Psoas muscle (tissue), 8 donors: ENCODE data around the gene RNF187. TPM values are rescaled to one million over a fixed set of nuclear protein-coding genes. Genes with fewer than 3 reads are reported as not detected.

ENCODE experiments used
- ATAC-seq, 4 donors: fragments of 200-7000 bp; cut with Tn5 transposase; one replicate each; pipeline ENCODE4 v1.9.1; 2020; ENCODE audit warnings: moderate library complexity in 3 of 4, mild to moderate bottlenecking in 2 of 4
- DNase-seq, 2 donors: peaks; one replicate each; pipeline ENCODE4 v3.0.0-alpha.2; 2020
- H3K27ac ChIP-seq: fragments of 200-600 bp; one replicate; pipeline ENCODE4 v1.8.0; 2022
- H3K27me3 ChIP-seq, 3 donors: fragments of 200-600 bp in 1 of 3; one replicate each; pipeline versions ENCODE4 v1.6.1 to v1.8.0; 2013 to 2022; ENCODE audit warnings: low read length in 2 of 3, mild to moderate bottlenecking in 2 of 3, moderate library complexity in 1 of 3; ENCODE audit not compliant: insufficient read depth in 3 of 3
- H3K36me3 ChIP-seq, 2 donors: fragments of 200-600 bp in 1 of 2; one replicate each; pipeline versions ENCODE4 v1.6.1 to v1.8.0; 2013 to 2022; ENCODE audit warnings: low read depth in 1 of 2, mild to moderate bottlenecking in 1 of 2, moderate library complexity in 1 of 2; ENCODE audit not compliant: insufficient read depth in 1 of 2
- H3K4me1 ChIP-seq: fragments of 200-600 bp; one replicate; pipeline ENCODE4 v1.8.0; 2022
- H3K4me3 ChIP-seq: fragments of 200-600 bp; one replicate; pipeline ENCODE4 v1.8.0; 2022; ENCODE audit warnings: mild to moderate bottlenecking
- H3K9me3 ChIP-seq: fragments of 200-600 bp; one replicate; pipeline ENCODE4 v1.8.0; 2022
- CTCF ChIP-seq: fragments of 200-600 bp; IDR thresholded peaks from one replicate; pipeline ENCODE4 v1.8.0; 2022; ENCODE audit warnings: antibody characterized with exemption
- WGBS, 3 donors: extraction: QIAGEN DNeasy Blood & Tissue Kit; methylation state at CpG; one replicate each; pipeline versions ENCODE4 v1.1.6 to v1.1.7; 2013; 5-methylcytosine and 5-hydroxymethylcytosine counted together
- intact Hi-C, 2 donors: fragments of 100-400 bp; cut with DNase I; formaldehyde crosslinking; loops; one replicate each; pipeline versions ENCODE4 v1.11.0 to v1.14.2; 2022
- polyA plus RNA-seq, 3 donors: library from polyadenylated mRNA; stranded (reverse); fragments of 200-250 nt; gene quantifications; one replicate each; pipeline ENCODE4 v1.2.3, GENCODE V29; 2013
- total RNA-seq, 4 donors: library from RNA; stranded (reverse); fragmentation: NEBNext Ultra II Directional in 2 of 4; extraction: Animal tissue kit (Norgen Biotek cat#: 25700) in 2 of 4; gene quantifications; one replicate each; pipeline versions ENCODE4 v1.2.1 to v1.2.4, GENCODE V29; 2021 to 2023
- donor health status: healthy with polysubstance abuse.
- donor health status: DM: no; HTN: no; CAD: no; lungs with moderate emphysema.
- donor health status: Bipolar disorder and iron deficiency.
- donor health status: healthy.
- donor health status: DM: yes; HTN: yes; CAD: no.
- donor health status: DM: no; HTN: no; CAD: no.
- donor health status: DM: no; HTN: no; CAD: no.
- donor health status: DM: yes; HTN: yes; CAD: no.

The RNF187 gene
- total and polyA plus RNA-seq, 7 donors: 34.8 to 167 (median 85.2) TPM

GRCh38 chr1:228527596-228527995, 40.4 kb downstream of the RNF187 start:
- no peak for TF ChIP-seq CTCF
- no peak for ATAC-seq
- intact Hi-C loops: no loop called here
- Histone ChIP-seq H3K4me3 (no peak overlapping the region), H3K9me3 (no peaks in the 10 kb centered on the region), H3K36me3 (no peaks in the 10 kb centered on the region), H3K27ac (no peak overlapping the region), H3K27me3 (peaks cover 0 to 8% (median 0%) of the 10 kb centered on the region in 3 donors), H3K4me1 (no peaks in the 10 kb centered on the region)
- 58 to 62% (median 58%) methylated on average over 5 of the region's 5 CpGs for WGBS, 3 donors
- no peak for DNase-seq

GRCh38 chr1:228528612-228529011, 41.4 kb downstream of the RNF187 start:
- Histone ChIP-seq H3K4me3 (no peak overlapping the region), H3K9me3 (no peaks in the 10 kb centered on the region), H3K36me3 (no peaks in the 10 kb centered on the region), H3K27ac (no peak overlapping the region), H3K27me3 (peaks cover 0 to 8% (median 0%) of the 10 kb centered on the region in 3 donors), H3K4me1 (peaks cover 5% of the 10 kb centered on the region)
- 74 to 80% (median 78%) methylated on average over 2 of the region's 2 CpGs for WGBS, 3 donors
- intact Hi-C loops: no loop called here
- DNase-seq (no peak), ATAC-seq (no peak)
- no peak for TF ChIP-seq CTCF

- 64 to 74% (median 66%) methylated on average over 3 of the region's 3 CpGs for WGBS, 3 donors
- ATAC-seq: no peak
These were observed 43.0 kb downstream of the RNF187 start for GRCh38 chr1:228530086-228530758.

GRCh38 chr1:228530951-228531731, 44.0 kb downstream of the RNF187 start:
- DNase-seq: no peak
- H3K9me3 ChIP-seq: no peaks in the 10 kb centered on the region
- H3K27ac ChIP-seq: no peak overlapping the region
- peaks cover 0 to 4% (median 0%) of the 10 kb centered on the region in 3 donors for H3K27me3 ChIP-seq
- TF ChIP-seq CTCF: no peak
- no peak overlapping the region for H3K4me3 ChIP-seq
- intact Hi-C loops: no loop called here
- no peak for ATAC-seq
- peaks cover 8% of the 10 kb centered on the region for H3K4me1 ChIP-seq
- no peaks in the 10 kb centered on the region for H3K36me3 ChIP-seq
- 46 to 61% (median 52%) methylated on average over 5 of the region's 5 CpGs for WGBS, 3 donors

More at GRCh38 chr1:228530086-228530758, 43.0 kb downstream of the RNF187 start:
- no peak for DNase-seq
- H3K27me3 ChIP-seq: peaks cover 0 to 8% (median 0%) of the 10 kb centered on the region in 3 donors
- no peaks in the 10 kb centered on the region for H3K9me3 ChIP-seq
- H3K4me3 ChIP-seq: no peak overlapping the region
- intact Hi-C loops: no loop called here
- no peaks in the 10 kb centered on the region for H3K36me3 ChIP-seq
- no peak for TF ChIP-seq CTCF
- peaks cover 8% of the 10 kb centered on the region for H3K4me1 ChIP-seq
- H3K27ac ChIP-seq: no peak overlapping the region
